OCI-LY7 (cell line): ENCODE results near the gene FRMD1. TPM values are rescaled to one million over a fixed set of nuclear protein-coding genes. Genes with fewer than 3 reads are reported as not detected.

Source experiments
- BruUV-seq: library from RNA; stranded (reverse); fragments of 400-500 nt; replicated peaks from 2 replicates; lab custom pipeline; 2021; lab: Mats Ljungman, UMichigan
- CTCF ChIA-PET: fragments of 300-600 bp; sonication (Branson Sonifier 250); formaldehyde crosslinking; loops from one replicate; lab custom pipeline; 2022; ENCODE audit warnings: antibody characterized with exemption; ENCODE audit not compliant: unreplicated experiment; lab: Charles Lee
- POLR2A ChIA-PET: fragments of 300-600 bp; sonication (Branson Sonifier 250); formaldehyde crosslinking; loops from one replicate; lab custom pipeline; 2022; ENCODE audit warnings: antibody characterized with exemption; lab: Charles Lee
- DNase-seq: peaks from one replicate; pipeline ENCODE4 v3.0.0-alpha.2; 2015; ENCODE audit warnings: low spot score
- H2AFZ ChIP-seq: fragments of 200-600 bp; sonication (generic), shearing (Covaris generic); 2 replicates; pipeline ENCODE4 v1.6.1; 2014; ENCODE audit warnings: mild to moderate bottlenecking, antibody characterized with exemption, low read length, moderate library complexity
- H3K27ac ChIP-seq: fragments of 200-600 bp; sonication (generic); 2 replicates; pipeline ENCODE4 v1.5.1; 2014; ENCODE audit warnings: mixed run types, low read depth, mild to moderate bottlenecking, moderate library complexity, low read length, inconsistent platforms; ENCODE audit not compliant: poor library complexity, severe bottlenecking
- H3K36me3 ChIP-seq: fragments of 200-600 bp; sonication (generic); 2 replicates; pipeline ENCODE4 v1.6.1; 2014; ENCODE audit warnings: mild to moderate bottlenecking, antibody characterized with exemption, low read length, moderate library complexity, mixed read lengths; ENCODE audit not compliant: insufficient read depth
- H3K4me1 ChIP-seq: fragments of 200-600 bp; sonication (generic); 2 replicates; pipeline ENCODE4 v1.5.1; 2014; ENCODE audit warnings: mild to moderate bottlenecking, low read length; ENCODE audit not compliant: insufficient read depth, poor library complexity, severe bottlenecking
- H3K4me2 ChIP-seq: fragments of 200-600 bp; sonication (generic); 2 replicates; pipeline ENCODE4 v1.6.1; 2014; ENCODE audit warnings: mild to moderate bottlenecking, low read length
- H3K4me3 ChIP-seq: fragments of 200-600 bp; sonication (generic); 2 replicates; pipeline ENCODE4 v1.5.1; 2014; ENCODE audit warnings: mild to moderate bottlenecking, low read depth, low read length; ENCODE audit not compliant: poor library complexity, severe bottlenecking
- H3K79me2 ChIP-seq: fragments of 200-600 bp; sonication (generic); 2 replicates; pipeline ENCODE4 v1.6.1; 2016; ENCODE audit warnings: low read depth, mild to moderate bottlenecking, low read length, moderate library complexity, mixed read lengths; ENCODE audit not compliant: insufficient read depth
- H3K9me2 ChIP-seq: fragments of 200-600 bp; sonication (generic); 2 replicates; pipeline ENCODE4 v1.6.1; 2016; ENCODE audit warnings: mild to moderate bottlenecking, low read length, mixed read lengths; ENCODE audit not compliant: insufficient read depth
- H3K9me3 ChIP-seq: fragments of 200-600 bp; sonication (generic); 2 replicates; pipeline ENCODE4 v1.6.1; 2014; ENCODE audit warnings: mild to moderate bottlenecking, mixed run types, low read length, mixed read lengths
- H4K20me1 ChIP-seq: fragments of 200-600 bp; sonication (generic); 2 replicates; pipeline ENCODE4 v1.6.1; 2014; ENCODE audit warnings: mild to moderate bottlenecking, antibody characterized with exemption, low read length, moderate library complexity, mixed read lengths; ENCODE audit not compliant: insufficient read depth
- EZH2phosphoT487 ChIP-seq: fragments of 200-600 bp; sonication (generic); IDR thresholded peaks from 2 replicates; pipeline ENCODE4 v1.6.1; 2018; ENCODE audit warnings: low read depth, borderline replicate concordance, mild to moderate bottlenecking, mixed run types, antibody characterized with exemption, low read length, moderate library complexity, mixed read lengths
- intact Hi-C: fragments of 100-400 bp; cut with micrococcal nuclease; formaldehyde crosslinking; loops from one replicate; pipeline ENCODE4 v1.10.0; 2022; ENCODE audit not compliant: unreplicated experiment
- total RNA-seq, 2 experiments: library from RNA; depleted of rRNA in 1 of 2; stranded (reverse); fragments of >200 nt in 1 of 2; shearing (Covaris generic) in 1 of 2; gene quantifications; 2 replicates each; pipeline ENCODE4 v1.2.3, GENCODE V29; 2014 to 2022
- TF ChIP-seq, protein P1 (sequence below): fragments of 200-600 bp; sonication (generic); conservative IDR thresholded peaks from 2 replicates; pipeline ENCODE4 v1.5.1; 2014; ENCODE audit warnings: mild to moderate bottlenecking, antibody characterized with exemption, low read length, moderate library complexity, mixed read lengths

Gene FRMD1
- total RNA-seq, 2 experiments from 2014 or later: not detected

- no TSS peak for BruUV-seq
- H3K4me3 ChIP-seq: no peak overlapping the region
- ChIA-PET CTCF (no interaction called here), POLR2A (no interaction called here)
- intact Hi-C loops: no loop called here
- H2AFZ ChIP-seq: no peak overlapping the region
- no peaks in the 10 kb centered on the region for H3K79me2 ChIP-seq
- H3K9me3 ChIP-seq: no peaks in the 10 kb centered on the region
- no peak overlapping the region for H3K4me2 ChIP-seq
- no peaks in the 10 kb centered on the region for H3K4me1 ChIP-seq
- H3K9me2 ChIP-seq: no peaks in the 10 kb centered on the region
- no peaks in the 10 kb centered on the region for H4K20me1 ChIP-seq
- H3K27ac ChIP-seq: no peak overlapping the region
- H3K36me3 ChIP-seq: no peaks in the 10 kb centered on the region
- TF ChIP-seq, protein P1, sequence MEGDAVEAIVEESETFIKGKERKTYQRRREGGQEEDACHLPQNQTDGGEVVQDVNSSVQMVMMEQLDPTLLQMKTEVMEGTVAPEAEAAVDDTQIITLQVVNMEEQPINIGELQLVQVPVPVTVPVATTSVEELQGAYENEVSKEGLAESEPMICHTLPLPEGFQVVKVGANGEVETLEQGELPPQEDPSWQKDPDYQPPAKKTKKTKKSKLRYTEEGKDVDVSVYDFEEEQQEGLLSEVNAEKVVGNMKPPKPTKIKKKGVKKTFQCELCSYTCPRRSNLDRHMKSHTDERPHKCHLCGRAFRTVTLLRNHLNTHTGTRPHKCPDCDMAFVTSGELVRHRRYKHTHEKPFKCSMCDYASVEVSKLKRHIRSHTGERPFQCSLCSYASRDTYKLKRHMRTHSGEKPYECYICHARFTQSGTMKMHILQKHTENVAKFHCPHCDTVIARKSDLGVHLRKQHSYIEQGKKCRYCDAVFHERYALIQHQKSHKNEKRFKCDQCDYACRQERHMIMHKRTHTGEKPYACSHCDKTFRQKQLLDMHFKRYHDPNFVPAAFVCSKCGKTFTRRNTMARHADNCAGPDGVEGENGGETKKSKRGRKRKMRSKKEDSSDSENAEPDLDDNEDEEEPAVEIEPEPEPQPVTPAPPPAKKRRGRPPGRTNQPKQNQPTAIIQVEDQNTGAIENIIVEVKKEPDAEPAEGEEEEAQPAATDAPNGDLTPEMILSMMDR: no peak
- no peak for TF ChIP-seq EZH2phosphoT487
- no peak for DNase-seq
These were observed 36.9 kb upstream of the FRMD1 start for GRCh38 chr6:168115748-168116437.

DNA sequence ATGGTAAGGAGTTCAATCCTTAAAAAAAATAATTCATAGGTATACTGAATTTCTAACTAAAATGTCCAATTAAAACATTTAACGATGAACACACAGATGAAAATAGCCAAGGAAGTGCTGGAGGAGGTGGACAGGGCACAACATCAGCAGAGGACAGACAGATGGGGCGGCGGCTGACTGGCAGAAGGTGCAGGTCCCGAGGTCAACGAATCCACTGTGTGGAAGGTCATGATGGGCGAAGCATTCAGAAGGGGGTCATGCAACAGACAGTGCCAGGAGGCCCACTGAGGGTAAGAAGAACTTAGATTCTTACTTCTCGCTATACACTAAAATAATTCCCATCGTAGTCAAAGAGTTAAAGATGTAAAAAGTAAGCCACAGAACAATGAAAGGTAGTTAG lies 34.2 kb upstream of the FRMD1 start:
- TF ChIP-seq, protein P1: no peak
- TF ChIP-seq EZH2phosphoT487: no peak
- ChIA-PET POLR2A (no interaction called here), CTCF (no interaction called here)
- H3K27ac ChIP-seq: no peak overlapping the region
- H4K20me1 ChIP-seq: no peaks in the 10 kb centered on the region
- no peaks in the 10 kb centered on the region for H3K9me3 ChIP-seq
- intact Hi-C loops: no loop called here
- H3K36me3 ChIP-seq: no peaks in the 10 kb centered on the region
- BruUV-seq: no TSS peak
- H3K9me2 ChIP-seq: no peaks in the 10 kb centered on the region
- H3K4me2 ChIP-seq: no peak overlapping the region
- H3K4me1 ChIP-seq: no peaks in the 10 kb centered on the region
- no peak overlapping the region for H2AFZ ChIP-seq
- no peak for DNase-seq
- no peak overlapping the region for H3K4me3 ChIP-seq
- no peaks in the 10 kb centered on the region for H3K79me2 ChIP-seq

DNA sequence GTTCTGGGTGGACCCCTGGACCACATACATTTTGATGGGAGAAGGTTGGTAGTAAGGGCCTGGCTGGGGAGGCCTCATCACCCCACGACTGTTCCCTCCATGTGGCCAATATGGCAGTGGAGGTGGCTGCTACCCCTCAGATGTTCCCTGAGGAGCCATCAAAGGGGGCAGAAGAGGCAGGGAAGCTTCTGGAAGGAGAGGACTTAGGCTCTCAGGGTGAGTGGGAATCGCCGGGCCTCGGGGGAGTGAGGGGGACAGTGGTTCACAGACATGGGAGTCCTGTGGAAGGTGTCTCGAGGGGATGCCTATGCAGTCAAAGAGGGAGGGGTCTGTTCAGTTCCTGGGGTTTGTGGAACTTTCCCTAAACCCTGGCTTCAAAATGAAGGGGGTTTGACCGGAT lies 32.9 kb upstream of the FRMD1 start:
- BruUV-seq: no TSS peak
- TF ChIP-seq, protein P1: no peak
- TF ChIP-seq EZH2phosphoT487: no peak
- Histone ChIP-seq H3K9me3 (no peaks in the 10 kb centered on the region), H3K4me3 (no peak overlapping the region), H3K9me2 (no peaks in the 10 kb centered on the region), H3K79me2 (no peaks in the 10 kb centered on the region), H3K4me2 (no peak overlapping the region), H2AFZ (no peak overlapping the region), H3K36me3 (no peaks in the 10 kb centered on the region), H3K4me1 (no peaks in the 10 kb centered on the region), H3K27ac (no peak overlapping the region), H4K20me1 (no peaks in the 10 kb centered on the region)
- DNase-seq: no peak
- intact Hi-C loops: no loop called here
- ChIA-PET POLR2A (no interaction called here), CTCF (no interaction called here)
